RWPE2 (cell line): ENCODE data around the gene CRISPLD2.

Experiments used
- ATAC-seq: fragments of 200-7000 bp; cut with Tn5 transposase; 3 replicates; pipeline ENCODE4 v1.9.1; 2021; ENCODE audit warnings: low read depth
- DNase-seq: peaks from one replicate; pipeline ENCODE4 v3.0.0-alpha.2; 2020; ENCODE audit warnings: low spot score
- H3K27ac ChIP-seq: fragments of 450-650 bp; 2 replicates; pipeline ENCODE4 v1.5.1; 2017; ENCODE audit warnings: mild to moderate bottlenecking; ENCODE audit not compliant: poor library complexity, severe bottlenecking
- H3K27me3 ChIP-seq: fragments of 250-450 bp; sonication (Bioruptor Pico); 2 replicates; pipeline ENCODE4 v1.5.1; 2021; ENCODE audit warnings: mild to moderate bottlenecking, moderate library complexity; ENCODE audit not compliant: insufficient read depth, poor library complexity, severe bottlenecking
- H3K36me3 ChIP-seq: fragments of 250-450 bp; sonication (Bioruptor Pico); 2 replicates; pipeline ENCODE4 v1.5.1; 2020; ENCODE audit warnings: low read depth, mild to moderate bottlenecking, moderate library complexity
- H3K4me1 ChIP-seq: fragments of 250-450 bp; sonication (Bioruptor Pico); 2 replicates; pipeline ENCODE4 v1.5.1; 2021; ENCODE audit warnings: mild to moderate bottlenecking, moderate library complexity; ENCODE audit not compliant: insufficient read depth, poor library complexity, severe bottlenecking
- H3K4me3 ChIP-seq: fragments of 250-450 bp; sonication (Bioruptor Pico); 2 replicates; pipeline ENCODE4 v1.5.1; 2021; ENCODE audit warnings: mild to moderate bottlenecking, moderate library complexity; ENCODE audit not compliant: severe bottlenecking
- H3K9me3 ChIP-seq: fragments of 250-450 bp; sonication (Bioruptor Pico); 2 replicates; pipeline ENCODE4 v1.5.1; 2021; ENCODE audit warnings: mild to moderate bottlenecking, moderate library complexity; ENCODE audit not compliant: severe bottlenecking
- TF ChIP-seq, protein P1 (sequence below): fragments of 450-650 bp; IDR thresholded peaks from one replicate; pipeline ENCODE4 v1.5.1; 2017; ENCODE audit warnings: mild to moderate bottlenecking, moderate library complexity; ENCODE audit not compliant: poor library complexity, severe bottlenecking

CRISPLD2 gene

DNA sequence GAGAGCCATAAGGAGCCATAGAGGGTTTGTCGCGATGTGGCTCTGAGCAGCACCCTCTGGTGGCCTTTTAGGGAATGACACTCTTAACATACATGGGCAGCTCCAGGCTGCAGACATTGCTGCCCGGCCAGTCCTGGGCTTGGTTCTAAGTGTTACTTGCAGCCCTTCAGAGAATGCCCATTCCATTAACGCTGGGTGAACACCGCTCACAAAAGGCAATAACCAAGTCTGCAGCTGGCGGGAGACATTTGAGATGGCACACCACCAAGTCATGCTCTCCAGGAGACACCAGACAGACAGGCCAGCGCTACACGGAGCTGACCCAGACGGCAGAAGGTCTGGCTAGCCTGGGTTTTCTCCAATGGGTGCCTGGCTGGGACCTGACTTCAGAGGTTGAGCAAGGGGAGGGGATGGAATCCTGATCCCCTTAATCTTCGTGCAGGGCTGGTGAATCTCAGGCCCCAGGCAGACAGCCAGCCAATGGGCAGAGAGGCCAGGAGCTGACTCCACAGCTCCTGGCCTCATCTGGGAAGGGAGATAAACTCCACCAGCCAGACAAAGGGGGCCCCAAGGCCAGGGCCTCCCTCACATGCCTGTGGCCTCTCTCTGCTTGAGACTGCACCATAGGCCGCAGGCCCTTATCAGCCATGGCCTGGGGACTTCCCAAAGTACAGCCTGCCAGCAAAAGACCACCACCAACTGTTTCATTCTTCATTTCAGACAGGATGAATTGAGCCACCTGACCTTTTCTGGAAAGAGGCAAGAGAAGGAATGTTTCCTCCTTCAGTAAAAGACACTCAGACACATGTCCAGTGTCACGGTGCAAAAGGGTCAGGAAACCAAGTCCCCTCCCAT lies 132.8 kb downstream of the CRISPLD2 start:
- no peaks in the 10 kb centered on the region for H3K27me3 ChIP-seq
- H3K9me3 ChIP-seq = no peaks in the 10 kb centered on the region
- DNase-seq (no peak), ATAC-seq (peak; percentile 94)
- no peak overlapping the region for H3K4me3 ChIP-seq
- TF ChIP-seq, protein P1, sequence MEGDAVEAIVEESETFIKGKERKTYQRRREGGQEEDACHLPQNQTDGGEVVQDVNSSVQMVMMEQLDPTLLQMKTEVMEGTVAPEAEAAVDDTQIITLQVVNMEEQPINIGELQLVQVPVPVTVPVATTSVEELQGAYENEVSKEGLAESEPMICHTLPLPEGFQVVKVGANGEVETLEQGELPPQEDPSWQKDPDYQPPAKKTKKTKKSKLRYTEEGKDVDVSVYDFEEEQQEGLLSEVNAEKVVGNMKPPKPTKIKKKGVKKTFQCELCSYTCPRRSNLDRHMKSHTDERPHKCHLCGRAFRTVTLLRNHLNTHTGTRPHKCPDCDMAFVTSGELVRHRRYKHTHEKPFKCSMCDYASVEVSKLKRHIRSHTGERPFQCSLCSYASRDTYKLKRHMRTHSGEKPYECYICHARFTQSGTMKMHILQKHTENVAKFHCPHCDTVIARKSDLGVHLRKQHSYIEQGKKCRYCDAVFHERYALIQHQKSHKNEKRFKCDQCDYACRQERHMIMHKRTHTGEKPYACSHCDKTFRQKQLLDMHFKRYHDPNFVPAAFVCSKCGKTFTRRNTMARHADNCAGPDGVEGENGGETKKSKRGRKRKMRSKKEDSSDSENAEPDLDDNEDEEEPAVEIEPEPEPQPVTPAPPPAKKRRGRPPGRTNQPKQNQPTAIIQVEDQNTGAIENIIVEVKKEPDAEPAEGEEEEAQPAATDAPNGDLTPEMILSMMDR = peak; percentile 88
- H3K27ac ChIP-seq = no peak overlapping the region
- no peaks in the 10 kb centered on the region for H3K36me3 ChIP-seq
- H3K4me1 ChIP-seq = no peaks in the 10 kb centered on the region

DNA sequence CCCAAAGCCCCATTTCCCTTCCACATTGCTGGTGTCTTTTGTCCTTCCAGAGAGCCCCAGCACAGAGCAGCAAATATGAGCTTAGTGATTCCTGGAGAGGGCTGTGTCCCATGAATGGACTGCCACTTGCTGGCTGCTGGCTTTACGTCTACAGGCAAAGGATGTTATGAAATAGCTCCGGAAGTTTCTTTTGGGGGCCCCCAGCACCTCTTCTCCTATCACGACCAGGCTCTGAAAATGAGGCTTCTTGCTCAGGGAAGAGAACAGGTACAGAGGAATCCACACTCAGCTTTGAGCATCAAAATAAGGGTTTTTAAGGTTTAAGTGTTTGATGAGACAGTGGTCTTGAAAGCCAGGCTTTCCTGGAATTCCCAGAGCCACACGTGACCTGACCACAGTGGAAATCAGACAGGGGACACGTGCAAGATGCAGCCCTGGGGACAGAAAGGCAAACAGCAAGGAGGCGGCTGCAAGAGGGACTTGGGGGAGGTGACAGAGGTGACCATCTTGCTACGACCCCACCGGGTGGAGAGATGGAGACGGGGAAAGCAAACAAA lies 133.5 kb downstream of the CRISPLD2 start:
- H3K4me3 ChIP-seq = no peak overlapping the region
- H3K36me3 ChIP-seq = no peaks in the 10 kb centered on the region
- H3K9me3 ChIP-seq = no peaks in the 10 kb centered on the region
- no peaks in the 10 kb centered on the region for H3K4me1 ChIP-seq
- TF ChIP-seq, protein P1 = no peak
- no peaks in the 10 kb centered on the region for H3K27me3 ChIP-seq
- no peak for ATAC-seq
- DNase-seq = no peak
- no peak overlapping the region for H3K27ac ChIP-seq

DNA sequence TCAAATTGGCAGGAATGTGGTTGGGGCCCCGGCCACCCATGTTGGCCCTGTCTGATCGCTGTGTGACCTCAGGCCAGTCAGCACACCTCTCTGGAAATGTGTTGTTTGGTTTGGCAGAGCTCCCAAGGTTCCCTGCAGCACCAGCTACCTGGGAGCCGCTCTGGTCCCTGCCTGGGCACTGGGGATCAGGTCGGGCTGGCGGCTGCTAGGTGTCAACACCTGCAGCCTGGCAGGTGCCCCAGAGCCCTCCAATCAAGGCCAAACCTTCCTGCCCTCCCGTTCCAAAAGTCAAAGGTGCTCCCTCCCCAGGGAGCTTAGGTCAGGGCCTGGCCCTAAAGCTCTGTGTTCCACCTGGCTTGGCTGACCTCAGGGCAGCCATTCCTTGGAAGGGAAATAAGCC lies 135.6 kb downstream of the CRISPLD2 start:
- no peaks in the 10 kb centered on the region for H3K4me1 ChIP-seq
- no peaks in the 10 kb centered on the region for H3K9me3 ChIP-seq
- TF ChIP-seq, protein P1 = no peak
- no peaks in the 10 kb centered on the region for H3K36me3 ChIP-seq
- H3K27me3 ChIP-seq = no peaks in the 10 kb centered on the region
- ATAC-seq = no peak
- no peak overlapping the region for H3K4me3 ChIP-seq
- no peak for DNase-seq
- H3K27ac ChIP-seq = no peak overlapping the region

DNA sequence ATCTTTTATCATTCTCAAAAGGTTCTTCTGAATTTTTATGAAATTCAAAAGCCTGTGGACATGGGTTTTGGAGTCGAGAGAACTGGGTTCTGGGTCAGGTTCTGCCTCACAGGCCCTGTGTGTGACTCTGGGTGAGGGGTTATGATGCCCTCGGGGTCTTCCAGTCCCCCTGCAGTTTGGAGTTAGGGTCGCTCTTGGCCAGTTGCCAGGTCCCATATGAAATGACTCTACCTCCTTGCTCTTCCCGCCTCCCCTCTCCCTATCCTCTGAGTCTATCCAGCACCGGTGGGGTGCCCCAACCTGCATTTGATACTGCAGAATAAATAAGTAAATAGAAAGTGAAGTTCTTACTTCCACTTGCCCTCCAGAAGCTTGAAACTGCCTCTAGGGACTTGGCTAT lies 137.4 kb downstream of the CRISPLD2 start:
- Histone ChIP-seq H3K4me3 (no peak overlapping the region), H3K9me3 (no peaks in the 10 kb centered on the region), H3K4me1 (no peaks in the 10 kb centered on the region), H3K36me3 (no peaks in the 10 kb centered on the region), H3K27ac (no peak overlapping the region), H3K27me3 (no peaks in the 10 kb centered on the region)
- no peak for ATAC-seq
- TF ChIP-seq, protein P1 = no peak
- no peak for DNase-seq

DNA sequence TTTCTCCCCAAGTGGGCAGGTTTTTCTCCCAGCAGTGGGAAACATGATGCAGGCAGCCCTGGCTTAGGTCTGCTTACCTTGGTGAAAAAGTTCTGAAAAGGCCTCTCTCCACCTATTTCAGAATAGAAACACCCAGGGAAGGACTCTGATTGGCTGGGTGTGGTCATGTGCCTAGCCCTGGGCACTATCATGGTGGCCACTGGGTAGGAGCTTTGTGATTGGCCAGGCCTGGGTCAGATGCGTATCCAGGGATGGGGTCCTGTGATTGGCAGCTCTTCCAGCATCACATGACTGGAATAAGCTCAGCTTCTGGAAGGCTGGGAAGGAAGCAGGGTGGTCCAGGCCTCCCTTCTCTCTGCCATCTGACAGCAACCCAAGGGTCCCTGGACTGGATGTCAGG lies 138.0 kb downstream of the CRISPLD2 start:
- H3K27me3 ChIP-seq = no peaks in the 10 kb centered on the region
- TF ChIP-seq, protein P1 = no peak
- no peak overlapping the region for H3K27ac ChIP-seq
- H3K4me3 ChIP-seq = no peak overlapping the region
- no peaks in the 10 kb centered on the region for H3K4me1 ChIP-seq
- H3K9me3 ChIP-seq = no peaks in the 10 kb centered on the region
- H3K36me3 ChIP-seq = no peaks in the 10 kb centered on the region
- no peak for DNase-seq
- no peak for ATAC-seq
